NCI-H2227 treated with DMSO at 0.1 percent for 48 hours (cell line): ENCODE results near the gene KDM4B.
"Not testable (repeated sequence)": the region's sequence is repeated elsewhere in the genome, so short reads cannot be mapped to it uniquely, and the experiment has no call there.

ENCODE experiments used
- DNase-seq: peaks from one replicate; lab custom pipeline; 2025; lab: John Stamatoyannopoulos, UW

KDM4B gene

DNA sequence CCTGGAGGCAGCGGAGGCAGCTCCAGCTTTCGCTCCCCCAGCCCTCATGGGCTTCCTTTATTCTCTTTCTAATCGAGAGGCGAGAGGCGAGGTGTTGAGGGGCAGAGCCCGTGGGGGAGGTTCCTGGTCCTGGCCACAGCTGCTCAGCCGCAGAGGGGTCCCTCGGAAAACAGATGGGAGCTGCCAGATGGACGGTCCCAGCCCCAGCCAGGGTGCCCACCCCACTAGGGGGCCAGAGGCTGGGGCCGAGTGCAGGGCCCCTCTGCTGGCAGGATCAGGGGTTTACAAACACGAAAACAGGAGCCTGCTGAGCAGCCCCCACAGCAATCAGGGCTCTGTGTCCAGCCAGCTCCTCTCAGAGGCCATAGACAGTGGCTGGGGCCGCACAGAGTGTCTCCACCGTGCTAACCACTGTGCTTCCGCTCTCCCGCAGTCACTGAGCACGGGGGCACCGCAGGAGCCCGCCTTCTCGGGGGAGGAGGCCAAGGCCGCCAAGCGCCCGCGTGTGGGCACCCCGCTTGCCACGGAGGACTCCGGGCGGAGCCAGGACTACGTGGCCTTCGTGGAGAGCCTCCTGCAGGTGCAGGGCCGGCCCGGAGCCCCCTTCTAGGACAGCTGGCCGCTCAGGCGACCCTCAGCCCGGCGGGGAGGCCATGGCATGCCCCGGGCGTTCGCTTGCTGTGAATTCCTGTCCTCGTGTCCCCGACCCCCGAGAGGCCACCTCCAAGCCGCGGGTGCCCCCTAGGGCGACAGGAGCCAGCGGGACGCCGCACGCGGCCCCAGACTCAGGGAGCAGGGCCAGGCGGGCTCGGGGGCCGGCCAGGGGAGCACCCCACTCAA is 182.2 kb downstream of the KDM4B start:
- no peak for DNase-seq

DNA sequence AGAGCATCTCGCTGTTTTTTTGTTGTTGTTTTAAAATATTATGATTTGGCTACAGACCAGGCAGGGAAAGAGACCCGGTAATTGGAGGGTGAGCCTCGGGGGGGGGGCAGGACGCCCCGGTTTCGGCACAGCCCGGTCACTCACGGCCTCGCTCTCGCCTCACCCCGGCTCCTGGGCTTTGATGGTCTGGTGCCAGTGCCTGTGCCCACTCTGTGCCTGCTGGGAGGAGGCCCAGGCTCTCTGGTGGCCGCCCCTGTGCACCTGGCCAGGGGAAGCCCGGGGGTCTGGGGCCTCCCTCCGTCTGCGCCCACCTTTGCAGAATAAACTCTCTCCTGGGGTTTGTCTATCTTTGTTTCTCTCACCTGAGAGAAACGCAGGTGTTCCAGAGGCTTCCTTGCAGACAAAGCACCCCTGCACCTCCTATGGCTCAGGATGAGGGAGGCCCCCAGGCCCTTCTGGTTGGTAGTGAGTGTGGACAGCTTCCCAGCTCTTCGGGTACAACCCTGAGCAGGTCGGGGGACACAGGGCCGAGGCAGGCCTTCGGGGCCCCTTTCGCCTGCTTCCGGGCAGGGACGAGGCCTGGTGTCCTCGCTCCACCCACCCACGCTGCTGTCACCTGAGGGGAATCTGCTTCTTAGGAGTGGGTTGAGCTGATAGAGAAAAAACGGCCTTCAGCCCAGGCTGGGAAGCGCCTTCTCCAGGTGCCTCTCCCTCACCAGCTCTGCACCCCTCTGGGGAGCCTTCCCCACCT is 183.3 kb downstream of the KDM4B start:
- DNase-seq = no peak

DNA sequence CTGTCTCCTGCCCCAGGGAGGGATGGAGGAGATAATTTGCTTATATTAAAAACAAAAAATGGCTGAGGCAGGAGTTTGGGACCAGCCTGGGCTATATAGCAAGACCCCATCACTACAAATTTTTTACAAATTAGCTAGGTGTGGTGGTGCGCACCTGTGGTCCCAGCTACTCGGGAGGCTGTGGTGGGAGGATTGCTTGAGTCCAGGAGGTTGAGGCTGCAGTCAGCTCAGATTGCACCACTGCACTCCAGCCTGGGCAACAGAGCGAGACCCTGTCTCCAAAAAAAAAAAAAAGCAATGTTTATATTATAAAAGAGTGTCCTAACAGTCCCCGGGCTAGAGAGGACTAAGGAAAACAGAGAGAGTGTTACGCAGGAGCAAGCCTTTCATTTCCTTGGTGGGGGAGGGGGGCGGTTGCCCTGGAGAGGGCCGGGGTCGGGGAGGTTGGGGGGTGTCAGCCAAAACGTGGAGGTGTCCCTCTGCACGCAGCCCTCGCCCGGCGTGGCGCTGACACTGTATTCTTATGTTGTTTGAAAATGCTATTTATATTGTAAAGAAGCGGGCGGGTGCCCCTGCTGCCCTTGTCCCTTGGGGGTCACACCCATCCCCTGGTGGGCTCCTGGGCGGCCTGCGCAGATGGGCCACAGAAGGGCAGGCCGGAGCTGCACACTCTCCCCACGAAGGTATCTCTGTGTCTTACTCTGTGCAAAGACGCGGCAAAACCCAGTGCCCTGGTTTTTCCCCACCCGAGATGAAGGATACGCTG is 184.0 kb downstream of the KDM4B start:
- no peak for DNase-seq

DNA sequence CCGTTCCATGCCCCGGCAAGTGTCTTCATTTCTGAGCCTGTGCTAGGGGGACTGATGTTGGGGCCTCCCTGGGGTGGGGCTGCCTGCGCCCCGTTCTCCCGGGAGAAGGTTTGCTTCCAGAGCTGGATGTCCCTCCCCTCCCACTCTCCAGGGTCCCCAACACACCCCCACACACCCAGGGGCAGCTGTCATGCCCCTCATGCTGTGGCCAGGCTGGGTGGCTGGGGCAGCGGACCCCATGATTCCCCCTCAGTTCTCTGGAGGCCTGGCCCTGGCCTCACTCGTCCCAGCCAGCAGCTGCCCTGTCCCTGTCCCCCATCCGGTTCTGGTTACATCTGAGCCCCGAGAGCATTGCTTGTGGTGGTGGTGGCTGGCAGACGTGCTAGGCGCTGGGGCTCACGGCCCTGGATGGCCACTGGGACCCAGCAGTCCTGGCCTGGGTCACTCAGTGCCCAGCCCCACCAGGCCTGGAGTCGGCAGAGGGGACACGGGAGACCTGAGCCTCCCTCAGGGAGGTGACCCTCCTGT is 184.8 kb downstream of the KDM4B start:
- DNase-seq = no peak

- no peak for DNase-seq
Measured at GRCh38 chr19:5154129-5154798, 185.4 kb downstream of the KDM4B start.

GRCh38 chr19:5154799-5155426 is 186.0 kb downstream of the KDM4B start:
- no peak for DNase-seq

GRCh38 chr19:5155586-5156210 is 186.8 kb downstream of the KDM4B start:
- no peak for DNase-seq

GRCh38 chr19:5156231-5156986 is 187.5 kb downstream of the KDM4B start:
- no peak for DNase-seq

GRCh38 chr19:5157186-5157585 is 188.3 kb downstream of the KDM4B start:
- no peak for DNase-seq

DNA sequence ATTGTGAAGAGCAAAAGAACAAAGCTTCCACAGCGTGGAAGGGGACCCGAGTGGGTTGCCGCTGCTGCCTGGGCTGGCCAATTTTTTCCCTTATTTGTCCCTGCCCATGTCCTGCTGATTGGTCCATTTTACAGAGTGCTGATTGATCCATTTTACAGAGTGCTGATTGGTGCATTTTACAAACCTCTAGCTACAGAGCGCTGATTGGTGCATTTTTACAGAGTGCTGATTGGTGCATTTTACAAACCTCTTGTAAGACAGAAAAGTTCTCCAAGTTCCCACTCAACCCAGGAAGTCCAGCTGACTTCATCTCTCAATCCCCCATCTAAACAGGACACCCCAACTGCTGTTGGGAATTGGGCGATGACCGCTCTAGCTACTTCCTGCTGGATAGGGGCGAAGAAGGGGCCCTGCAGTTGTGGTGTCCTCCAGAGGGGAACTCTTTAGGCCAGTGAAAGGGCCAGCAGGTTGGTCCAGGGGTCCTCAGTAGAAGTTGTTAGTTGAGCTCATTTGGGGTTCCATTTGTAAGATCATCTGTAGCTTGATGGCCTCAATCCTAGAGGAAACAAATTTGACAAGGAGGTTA is 189.7 kb downstream of the KDM4B start:
- not testable (repeated sequence) for DNase-seq

DNA sequence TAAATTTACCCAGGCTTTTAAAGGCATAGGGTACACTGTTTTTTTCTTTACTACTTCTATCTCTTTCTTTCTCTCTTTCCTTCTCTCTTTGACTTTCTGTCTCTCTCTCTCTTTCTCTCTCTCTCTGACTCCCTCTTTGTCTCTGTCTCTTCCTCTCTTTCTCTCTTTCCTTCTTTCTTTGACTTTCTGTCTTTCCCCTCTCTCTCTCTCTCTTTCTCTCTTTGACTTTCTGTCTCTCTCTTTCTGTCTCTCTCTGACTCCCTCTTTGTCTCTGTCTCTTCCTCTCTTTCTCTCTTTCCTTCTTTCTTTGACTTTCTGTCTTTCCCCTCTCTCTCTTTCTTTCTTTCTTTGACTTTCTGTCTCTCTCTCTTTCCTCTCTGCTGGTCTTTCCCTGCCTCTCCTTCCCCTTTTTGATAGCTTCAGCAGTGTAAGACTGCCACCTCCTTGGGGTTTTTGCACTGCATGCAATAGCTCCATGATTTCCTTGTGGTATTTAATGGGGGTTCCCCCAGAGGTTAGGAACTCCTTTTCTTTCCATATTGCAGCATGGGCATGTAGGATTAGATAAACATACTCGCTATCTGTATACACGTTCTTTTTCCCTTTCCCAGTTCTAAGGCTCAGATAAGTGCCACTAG is 191.4 kb downstream of the KDM4B start:
- not testable (repeated sequence) for DNase-seq

GRCh38 chr19:5164845-5165696 is 196.2 kb downstream of the KDM4B start:
- DNase-seq = not testable (repeated sequence)

DNA sequence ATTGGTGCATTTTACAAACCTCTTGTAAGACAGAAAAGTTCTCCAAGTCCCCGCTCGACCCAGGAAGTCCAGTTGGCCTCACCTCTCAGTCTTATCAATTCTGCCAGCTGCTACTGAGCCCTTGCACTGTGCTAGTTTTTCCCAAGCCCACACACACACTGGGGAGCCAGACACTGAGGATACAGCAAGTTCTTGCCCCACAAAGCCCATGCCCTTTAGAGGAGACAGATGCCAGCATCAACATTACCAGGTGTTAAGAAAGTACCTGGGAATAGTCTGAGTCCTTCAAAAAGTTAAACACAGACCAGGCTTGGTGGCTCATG is 196.7 kb downstream of the KDM4B start:
- no peak for DNase-seq

DNA sequence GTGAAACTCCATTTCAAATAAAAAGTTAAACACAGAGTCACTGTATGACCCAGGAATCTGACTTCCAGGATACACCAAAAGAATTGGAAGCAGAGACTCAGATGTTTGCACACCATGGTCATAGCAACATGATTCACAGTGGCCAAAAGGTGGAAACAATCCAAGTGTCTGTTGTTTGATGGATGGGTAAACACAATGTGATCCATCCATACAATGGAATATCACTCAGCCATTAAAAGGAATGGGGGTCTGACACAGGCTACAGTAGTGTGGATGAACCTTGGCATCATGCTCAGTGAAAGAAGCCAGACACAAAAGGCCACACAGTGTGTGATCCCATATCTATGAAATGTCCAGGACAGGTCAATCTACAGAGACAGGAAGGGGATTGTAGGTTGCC is 197.3 kb downstream of the KDM4B start:
- DNase-seq = no peak

DNA sequence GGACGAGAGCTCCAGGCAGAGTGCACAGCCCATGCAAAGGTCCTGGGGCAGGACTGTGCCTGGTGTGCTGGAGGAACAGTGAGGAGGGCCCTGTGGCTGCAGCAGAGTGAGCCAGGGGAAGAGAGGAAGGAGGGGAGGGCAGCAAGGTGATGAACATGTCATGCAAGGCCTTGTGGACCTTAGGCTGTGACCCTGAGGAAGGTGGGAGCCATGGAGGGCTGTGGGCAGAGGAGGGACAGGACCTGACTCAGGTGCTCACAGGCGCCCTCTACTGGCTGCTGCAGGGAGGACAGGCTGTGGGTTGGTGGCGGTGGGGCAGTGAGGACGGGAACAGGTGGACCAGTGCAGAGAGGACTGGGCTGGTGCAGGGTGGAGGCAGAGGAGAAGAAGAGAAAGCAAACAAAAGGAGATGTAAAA is 201.4 kb downstream of the KDM4B start:
- DNase-seq = no peak

GRCh38 chr19:5171711-5172110 is 202.8 kb downstream of the KDM4B start:
- DNase-seq = no peak

- DNase-seq = no peak
Measured at GRCh38 chr19:5172859-5173630, 204.1 kb downstream of the KDM4B start.

DNA sequence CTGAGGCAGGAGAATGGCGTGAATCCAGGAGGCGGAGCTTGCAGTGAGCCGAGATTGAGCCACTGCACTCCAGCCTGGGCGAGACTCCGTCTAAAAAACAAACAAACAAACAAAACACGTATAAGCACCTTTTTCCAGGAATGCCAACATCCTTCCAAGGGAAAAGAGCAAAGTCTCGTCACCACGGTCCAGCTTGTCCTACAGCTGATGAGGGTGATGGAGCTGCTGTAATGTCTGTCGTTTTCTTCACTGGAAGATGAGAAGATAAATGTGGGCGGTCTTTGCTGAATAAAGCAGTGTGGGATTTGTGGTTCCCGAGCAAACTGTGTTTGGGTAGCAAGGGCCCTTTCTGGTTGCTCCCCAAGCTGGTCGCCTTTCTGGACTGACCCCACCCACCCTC is 205.1 kb downstream of the KDM4B start:
- DNase-seq = no peak
